ENCODE results near the gene TMEM185A. TPM values are rescaled to one million over a fixed set of nuclear protein-coding genes. Genes with fewer than 3 reads are reported as not detected.

The TMEM185A gene
- total RNA-seq, 1 donor from 2014 or later: 53.1 TPM

GRCh38 chrX:149641835-149642234, 10.2 kb upstream of the TMEM185A start:
- no peaks in the 10 kb centered on the region for H3K36me3 Mint-ChIP-seq (ENCODE audit: insufficient read depth)
- no peak overlapping the region for H3K4me3 Mint-ChIP-seq (ENCODE audit: low read depth)
- H3K9me3 Mint-ChIP-seq (ENCODE audit: low read depth): peaks cover 14% of the 10 kb centered on the region
- H3K27ac Mint-ChIP-seq: no peak overlapping the region
- no peak for DNase-seq (ENCODE audit: low spot score, unreplicated experiment)
- peaks cover 13% of the 10 kb centered on the region for H3K27me3 Mint-ChIP-seq
- no peaks in the 10 kb centered on the region for H3K4me1 Mint-ChIP-seq (ENCODE audit: low read depth)
- no peak for TF ChIP-seq CTCF (IDR thresholded peaks at IDR 0.05; ENCODE audit: unreplicated experiment)

GRCh38 chrX:149641432-149641831, 9.8 kb upstream of the TMEM185A start:
- no peak for DNase-seq (ENCODE audit: low spot score, unreplicated experiment)
- Mint-ChIP-seq H3K4me3 (ENCODE audit: low read depth) (no peak overlapping the region), H3K27me3 (peaks cover 12% of the 10 kb centered on the region), H3K4me1 (ENCODE audit: low read depth) (no peaks in the 10 kb centered on the region), H3K9me3 (ENCODE audit: low read depth) (peaks cover 14% of the 10 kb centered on the region), H3K27ac (no peak overlapping the region), H3K36me3 (ENCODE audit: insufficient read depth) (no peaks in the 10 kb centered on the region)
- TF ChIP-seq CTCF (IDR thresholded peaks at IDR 0.05; ENCODE audit: unreplicated experiment): no peak

GRCh38 chrX:149639568-149639967, 8.0 kb upstream of the TMEM185A start:
- Mint-ChIP-seq H3K36me3 (ENCODE audit: insufficient read depth) (no peaks in the 10 kb centered on the region), H3K27ac (no peak overlapping the region), H3K27me3 (peaks cover 10% of the 10 kb centered on the region), H3K4me3 (ENCODE audit: low read depth) (no peak overlapping the region), H3K4me1 (ENCODE audit: low read depth) (no peaks in the 10 kb centered on the region), H3K9me3 (ENCODE audit: low read depth) (peaks cover 21% of the 10 kb centered on the region)
- no peak for TF ChIP-seq CTCF (IDR thresholded peaks at IDR 0.05; ENCODE audit: unreplicated experiment)
- no peak for DNase-seq (ENCODE audit: low spot score, unreplicated experiment)

GRCh38 chrX:149638860-149639259, 7.3 kb upstream of the TMEM185A start:
- no peak for DNase-seq (ENCODE audit: low spot score, unreplicated experiment)
- TF ChIP-seq CTCF (IDR thresholded peaks at IDR 0.05; ENCODE audit: unreplicated experiment): no peak
- H3K27me3 Mint-ChIP-seq: peaks cover 14% of the 10 kb centered on the region
- H3K36me3 Mint-ChIP-seq (ENCODE audit: insufficient read depth): no peaks in the 10 kb centered on the region
- H3K4me1 Mint-ChIP-seq (ENCODE audit: low read depth): no peaks in the 10 kb centered on the region
- H3K9me3 Mint-ChIP-seq (ENCODE audit: low read depth): peaks cover 21% of the 10 kb centered on the region
- no peak overlapping the region for H3K27ac Mint-ChIP-seq
- no peak overlapping the region for H3K4me3 Mint-ChIP-seq (ENCODE audit: low read depth)

- DNase-seq (ENCODE audit: low spot score, unreplicated experiment): no peak
- peaks cover 17% of the 10 kb centered on the region for H3K9me3 Mint-ChIP-seq (ENCODE audit: low read depth)
- H3K36me3 Mint-ChIP-seq (ENCODE audit: insufficient read depth): no peaks in the 10 kb centered on the region
- no peak overlapping the region for H3K4me3 Mint-ChIP-seq (ENCODE audit: low read depth)
- peaks cover 17% of the 10 kb centered on the region for H3K27me3 Mint-ChIP-seq
- H3K27ac Mint-ChIP-seq: no peak overlapping the region
- no peak for TF ChIP-seq CTCF (IDR thresholded peaks at IDR 0.05; ENCODE audit: unreplicated experiment)
- H3K4me1 Mint-ChIP-seq (ENCODE audit: low read depth): peaks cover 18% of the 10 kb centered on the region
Measured at GRCh38 chrX:149633511-149633910, 1.9 kb upstream of the TMEM185A start.

Measured in progenitor cell of endocrine pancreas (in vitro differentiated cells).